H1 (cell line): Measurements from ENCODE around the gene NOP16. TPM values are rescaled to one million over a fixed set of nuclear protein-coding genes. Genes with fewer than 3 reads are reported as not detected.

Experiments
- CTCF ChIA-PET: fragments of 300-600 bp; sonication (Branson Sonifier 250); formaldehyde crosslinking; loops from one replicate; lab custom pipeline; 2021; ENCODE audit not compliant: partially characterized antibody; lab: Charles Lee
- POLR2A ChIA-PET: fragments of 300-600 bp; sonication (Branson Sonifier 250); formaldehyde crosslinking; loops from one replicate; lab custom pipeline; 2021; ENCODE audit warnings: inconsistent platforms; ENCODE audit not compliant: partially characterized antibody; lab: Charles Lee
- DNase-seq, 2 experiments: peaks; one replicate each; pipeline versions ENCODE4 v3.0.0 to v3.0.0-alpha.2; 2010 to 2022; ENCODE audit warnings: low spot score in 2 of 2, low read depth in 1 of 2, mixed read lengths in 1 of 2
- FAIRE-seq: peaks from 2 replicates; lab custom pipeline; 2011; peaks lifted over from hg19 to GRCh38; lab: Jason Lieb, UNC
- H2AFZ ChIP-seq: 2 replicates; pipeline ENCODE4 v1.8.1; 2012; ENCODE audit warnings: low read length, inconsistent platforms
- H2AK5ac ChIP-seq: 2 replicates; pipeline ENCODE4 v1.6.1; 2013; ENCODE audit warnings: low read depth, low read length
- H2BK120ac ChIP-seq: replicated peaks from 2 replicates; pipeline ENCODE3; 2013; ENCODE audit warnings: low read depth, low read length, inconsistent platforms
- H2BK12ac ChIP-seq: 2 replicates; pipeline ENCODE4 v1.6.1; 2013; ENCODE audit warnings: low read depth, low read length
- H2BK15ac ChIP-seq: 2 replicates; pipeline ENCODE4 v1.6.1; 2013; ENCODE audit warnings: low read length
- H2BK20ac ChIP-seq: 2 replicates; pipeline ENCODE4 v1.6.1; 2013; ENCODE audit warnings: low read length
- H2BK5ac ChIP-seq: 2 replicates; pipeline ENCODE4 v1.6.1; 2013; ENCODE audit warnings: low read depth, low read length
- H3K14ac ChIP-seq: 2 replicates; pipeline ENCODE4 v1.6.1; 2013; ENCODE audit warnings: inconsistent platforms; ENCODE audit not compliant: insufficient read length
- H3K18ac ChIP-seq: 2 replicates; pipeline ENCODE4 v1.6.1; 2013; ENCODE audit warnings: low read length; ENCODE audit errors: extremely low read depth
- H3K23ac ChIP-seq: 2 replicates; pipeline ENCODE4 v1.6.1; 2013; ENCODE audit warnings: inconsistent platforms; ENCODE audit not compliant: insufficient read length
- H3K23me2 ChIP-seq: 2 replicates; pipeline ENCODE4 v1.6.1; 2013; ENCODE audit warnings: low read depth, low read length
- H3K27ac ChIP-seq: 2 replicates; pipeline ENCODE4 v1.6.1; 2011; ENCODE audit warnings: low read depth, low read length, inconsistent platforms
- H3K27me3 ChIP-seq, 4 experiments: replicated peaks in 1 of 4; 1 replicate in 1 of 4; 2 replicates in 3 of 4; pipeline versions ENCODE4 v1.6.1 to v1.8.1; 2011 to 2013; ENCODE audit warnings: low read length in 3 of 4, mild to moderate bottlenecking in 3 of 4, inconsistent platforms in 2 of 4, mixed read lengths in 2 of 4, moderate library complexity in 1 of 4; ENCODE audit not compliant: control insufficient read depth in 3 of 4, insufficient read depth in 3 of 4; ENCODE audit errors: extremely low read depth in 1 of 4
- H3K36me3 ChIP-seq, 4 experiments: 2 replicates each; pipeline versions ENCODE4 v1.6.1 to v1.8.1; 2011 to 2013; ENCODE audit warnings: mild to moderate bottlenecking in 4 of 4, low read length in 3 of 4, moderate library complexity in 2 of 4, control low read depth in 1 of 4, inconsistent platforms in 1 of 4; ENCODE audit not compliant: insufficient read depth in 4 of 4, control insufficient read depth in 2 of 4
- H3K4ac ChIP-seq: replicated peaks from 2 replicates; pipeline ENCODE3; 2013; ENCODE audit warnings: low read length, low read depth, mixed read lengths, inconsistent platforms; ENCODE audit not compliant: insufficient read length
- H3K4me1 ChIP-seq, 4 experiments: replicated peaks in 1 of 4; 1 replicate in 1 of 4; 2 replicates in 3 of 4; pipeline versions ENCODE4 v1.6.1 to v1.8.1; 2011 to 2013; ENCODE audit warnings: low read length in 3 of 4, inconsistent platforms in 2 of 4, mixed read lengths in 1 of 4; ENCODE audit not compliant: insufficient read depth in 4 of 4, control insufficient read depth in 3 of 4
- H3K4me2 ChIP-seq, 2 experiments: 2 replicates each; pipeline versions ENCODE4 v1.6.1 to v1.8.1; 2011 to 2013; ENCODE audit warnings: low read depth in 2 of 2, low read length in 2 of 2, control low read depth in 1 of 2, inconsistent platforms in 1 of 2, mild to moderate bottlenecking in 1 of 2; ENCODE audit not compliant: insufficient read depth in 1 of 2
- H3K4me3 ChIP-seq, 4 experiments: fragments of 200-600, 300-600 bp in 1 of 4; sonication (generic), shearing (Covaris generic), sonication (Bioruptor Twin) in 1 of 4; 2 replicates each; pipeline versions ENCODE4 v1.5.1 to v1.8.1; 2011 to 2016; ENCODE audit warnings: low read length in 4 of 4, low read depth in 3 of 4, control low read depth in 2 of 4, inconsistent platforms in 2 of 4, mild to moderate bottlenecking in 2 of 4, mixed read lengths in 1 of 4, moderate library complexity in 1 of 4; ENCODE audit not compliant: insufficient read depth in 2 of 4; ENCODE audit errors: extremely low read depth in 1 of 4
- H3K56ac ChIP-seq: replicated peaks from 2 replicates; pipeline ENCODE3; 2013; ENCODE audit warnings: low read depth, mild to moderate bottlenecking, mixed read lengths, low read length, inconsistent platforms; ENCODE audit not compliant: insufficient read length
- H3K79me1 ChIP-seq: 2 replicates; pipeline ENCODE4 v1.6.1; 2013; ENCODE audit warnings: low read depth, low read length, control low read depth
- H3K79me2 ChIP-seq, 2 experiments: 2 replicates each; pipeline versions ENCODE4 v1.6.1 to v1.8.1; 2012 to 2013; ENCODE audit warnings: low read length in 2 of 2, mild to moderate bottlenecking in 2 of 2, inconsistent platforms in 1 of 2; ENCODE audit not compliant: insufficient read depth in 2 of 2, control insufficient read depth in 1 of 2
- H3K9ac ChIP-seq, 4 experiments: replicated peaks in 1 of 4; 1 replicate in 1 of 4; 2 replicates in 3 of 4; pipeline versions ENCODE4 v1.6.1 to v1.8.1; 2011 to 2013; ENCODE audit warnings: low read depth in 3 of 4, low read length in 3 of 4, control low read depth in 2 of 4, mild to moderate bottlenecking in 2 of 4, moderate library complexity in 2 of 4, inconsistent platforms in 1 of 4; ENCODE audit errors: extremely low read depth in 1 of 4
- H3K9me3 ChIP-seq, 2 experiments: 2 replicates each; pipeline versions ENCODE4 v1.6.1 to v1.8.1; 2012 to 2013; ENCODE audit warnings: mild to moderate bottlenecking in 2 of 2, moderate library complexity in 2 of 2, control low read depth in 1 of 2, inconsistent platforms in 1 of 2, low read depth in 1 of 2, low read length in 1 of 2, mixed read lengths in 1 of 2; ENCODE audit not compliant: insufficient read depth in 2 of 2
- H4K20me1 ChIP-seq, 2 experiments: replicated peaks in 1 of 2; 2 replicates each; pipeline versions ENCODE3 to v1.8.1; 2011 to 2013; ENCODE audit warnings: inconsistent platforms in 2 of 2, low read length in 2 of 2, mild to moderate bottlenecking in 1 of 2; ENCODE audit not compliant: insufficient read depth in 2 of 2, control insufficient read depth in 1 of 2
- H4K5ac ChIP-seq: 2 replicates; pipeline ENCODE4 v1.6.1; 2013; ENCODE audit warnings: low read length, low read depth, mixed read lengths, inconsistent platforms; ENCODE audit not compliant: insufficient read length
- H4K8ac ChIP-seq: 2 replicates; pipeline ENCODE4 v1.8.0; 2013; ENCODE audit warnings: mild to moderate bottlenecking, moderate library complexity, low read length, inconsistent platforms; ENCODE audit not compliant: insufficient read depth; ENCODE audit errors: extremely low read depth
- H4K91ac ChIP-seq: replicated peaks from 2 replicates; pipeline ENCODE3; 2013; ENCODE audit warnings: low read length, mixed read lengths, inconsistent platforms; ENCODE audit not compliant: insufficient read length
- CBX5 ChIP-seq: fragments of 300-800, 300-1000 bp; sonication (generic); IDR thresholded peaks from 2 replicates; pipeline ENCODE4 v1.7.1; 2016; ENCODE audit warnings: antibody characterized with exemption, low read length, low read depth
- CTCF ChIP-seq, 3 experiments: IDR thresholded peaks; 1 replicate in 2 of 3; 2 replicates in 1 of 3; pipeline versions ENCODE4 v1.5.1 to v1.6.1; 2011; ENCODE audit warnings: low read length in 3 of 3, mild to moderate bottlenecking in 3 of 3, inconsistent platforms in 2 of 3, low read depth in 1 of 3, moderate library complexity in 1 of 3; ENCODE audit not compliant: insufficient read depth in 1 of 3; ENCODE audit errors: control extremely low read depth in 1 of 3
- JUN ChIP-seq: IDR thresholded peaks from 2 replicates; pipeline ENCODE4 v1.6.1; 2011; ENCODE audit warnings: low read depth, mild to moderate bottlenecking, improper control_type of control experiment, low read length
- KDM1A ChIP-seq: fragments of 200-600, 300-600 bp; sonication (generic); IDR thresholded peaks from 2 replicates; pipeline ENCODE4 v1.7.1; 2016; ENCODE audit warnings: mild to moderate bottlenecking, low read length, borderline replicate concordance
- WGBS, 2 experiments: shearing (Covaris generic) in 1 of 2; methylation state at CpG; one replicate each; pipeline versions ENCODE4 v1.1.6 to v1.1.7; 2013 to 2015; ENCODE audit warnings: low lambda C conversion rate in 2 of 2, mixed read lengths in 2 of 2, inconsistent platforms in 1 of 2, low coverage in 1 of 2, missing lambda C conversion rate in 1 of 2; ENCODE audit not compliant: insufficient replicate concordance in 2 of 2, insufficient coverage in 1 of 2, insufficient read length in 1 of 2; ENCODE audit errors: extremely low coverage in 1 of 2, missing lambda C conversion rate in 1 of 2; 5-methylcytosine and 5-hydroxymethylcytosine counted together
- polyA plus RNA-seq, 7 experiments: library from polyadenylated mRNA; depleted of rRNA in 3 of 7; stranded (reverse) in 5 of 7; unstranded in 2 of 7; fragments of >200 nt in 5 of 7; fragments of 200-250 nt in 2 of 7; gene quantifications; 1 replicate in 5 of 7; 2 replicates in 1 of 7; 4 replicates in 1 of 7; pipeline versions ENCODE4 v1.2.1 to v1.2.3, GENCODE V29; 2011 to 2013; ENCODE audit warnings: missing spikeins in 2 of 7, mixed read lengths in 2 of 7
- total RNA-seq: library from RNA; stranded (reverse); fragmentation: NEBNext Ultra II Directional; extraction: Animal tissue kit (Norgen Biotek cat#: 25700); gene quantifications from 2 replicates; pipeline ENCODE4 v1.2.1, GENCODE V29; 2021
- TF ChIP-seq, protein P1 (sequence below): IDR thresholded peaks from 2 replicates; pipeline ENCODE4 v1.6.1; 2012; ENCODE audit warnings: low read length, inconsistent platforms

Gene NOP16
- total and polyA plus RNA-seq, 2 of the 8 experiments (the other 6 are each of a cell fraction or from before 2014, with no cell fraction given): 46.9 to 65.2 TPM

GRCh38 chr5:176364765-176365350 lies 23.5 kb downstream of the NOP16 start:
- H3K9ac ChIP-seq: no peak overlapping the region
- DNase-seq: peak in 1 of 2 experiments; percentile 49
- peaks cover 0 to 8% of the 10 kb centered on the region in 2 experiments; a peak in 2 of 4 replicates for H3K79me2 ChIP-seq
- no peaks in the 10 kb centered on the region for H3K9me3 ChIP-seq
- no peak overlapping the region for H3K23ac ChIP-seq
- H3K27me3 ChIP-seq: peaks cover 7 to 42% (median 34%) of the 10 kb centered on the region in 4 experiments
- peak overlapping the region; percentile 48; the same call in 1 of the 2 replicates for H2AFZ ChIP-seq
- peaks cover 0 to 5% (median 3%) of the 10 kb centered on the region in 4 experiments; a peak in 4 of 7 replicates for H3K4me1 ChIP-seq
- FAIRE-seq: no peak
- H3K56ac ChIP-seq: no peak overlapping the region
- H2BK20ac ChIP-seq: no peak overlapping the region
- no peak overlapping the region for H3K14ac ChIP-seq
- ChIA-PET POLR2A (interaction anchor here (1.6 kb wide), 1 partner anchor 22 kb away, joined by 11 read pairs; the partner anchor contains the start of genes HIGD2A and NOP16), CTCF (no interaction called here)
- no peak overlapping the region for H3K4ac ChIP-seq
- H2BK5ac ChIP-seq: no peak overlapping the region
- H4K91ac ChIP-seq: no peak overlapping the region
- H3K79me1 ChIP-seq: peaks cover 2% of the 10 kb centered on the region; the same call in 1 of the 2 replicates
- H3K27ac ChIP-seq: no peak overlapping the region
- no peak for TF ChIP-seq JUN
- TF ChIP-seq CTCF (IDR thresholded peaks at IDR 0.05; ENCODE audit: control extremely low read depth in 1 of 3, insufficient read depth in 1 of 3, low read depth in 1 of 3, low read length in 3 of 3): no peak
- TF ChIP-seq, protein P1, sequence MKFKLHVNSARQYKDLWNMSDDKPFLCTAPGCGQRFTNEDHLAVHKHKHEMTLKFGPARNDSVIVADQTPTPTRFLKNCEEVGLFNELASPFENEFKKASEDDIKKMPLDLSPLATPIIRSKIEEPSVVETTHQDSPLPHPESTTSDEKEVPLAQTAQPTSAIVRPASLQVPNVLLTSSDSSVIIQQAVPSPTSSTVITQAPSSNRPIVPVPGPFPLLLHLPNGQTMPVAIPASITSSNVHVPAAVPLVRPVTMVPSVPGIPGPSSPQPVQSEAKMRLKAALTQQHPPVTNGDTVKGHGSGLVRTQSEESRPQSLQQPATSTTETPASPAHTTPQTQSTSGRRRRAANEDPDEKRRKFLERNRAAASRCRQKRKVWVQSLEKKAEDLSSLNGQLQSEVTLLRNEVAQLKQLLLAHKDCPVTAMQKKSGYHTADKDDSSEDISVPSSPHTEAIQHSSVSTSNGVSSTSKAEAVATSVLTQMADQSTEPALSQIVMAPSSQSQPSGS: no peak
- no peak for TF ChIP-seq CBX5
- 0 out of 2 replicates have a peak, but pooled peaks have one; percentile 12 for TF ChIP-seq KDM1A
- no peak overlapping the region for H4K5ac ChIP-seq
- H2BK12ac ChIP-seq: no peak overlapping the region
- no peak overlapping the region for H2AK5ac ChIP-seq
- peaks cover 19% of the 10 kb centered on the region for H3K23me2 ChIP-seq
- peak overlapping the region; percentile 61 to 82 (median 68) for H3K4me3 ChIP-seq
- WGBS, 2 experiments: 46% methylated on average over 23 of the region's 28 CpGs; no CpG with 5 or more reads in 1 of the 2 experiments
- no peak overlapping the region for H2BK120ac ChIP-seq
- H3K36me3 ChIP-seq: no peaks in the 10 kb centered on the region; a peak in 2 of 8 replicates
- peaks cover 0 to 3% of the 10 kb centered on the region in 2 experiments for H4K20me1 ChIP-seq
- peak overlapping the region; percentile 79 to 91 for H3K4me2 ChIP-seq
- no peak overlapping the region for H2BK15ac ChIP-seq
- H3K18ac ChIP-seq: 0 out of 2 replicates have a peak overlapping the region, but pooled peaks have one; percentile 6
- H4K8ac ChIP-seq: peak overlapping the region; percentile 45
